BJ (cell line): ENCODE results near the gene ZNF366. TPM values are rescaled to one million over a fixed set of nuclear protein-coding genes. Genes with fewer than 3 reads are reported as not detected.

ENCODE experiments used
- CTCF ChIA-PET: fragments of 350-600 bp; formaldehyde crosslinking; extraction: SDS; loops from one replicate; lab custom pipeline; 2021; ENCODE audit warnings: antibody characterized with exemption, inconsistent platforms; lab: Yijun Ruan, JAX
- POLR2A ChIA-PET: fragments of 300-600 bp; sonication (Branson Sonifier 250); formaldehyde crosslinking; extraction: SDS; loops from one replicate; lab custom pipeline; 2021; ENCODE audit warnings: antibody characterized with exemption; lab: Charles Lee
- DNase-seq: peaks from one replicate; pipeline ENCODE4 v3.0.0-alpha.2; 2011; ENCODE audit warnings: low read depth
- H3K27me3 ChIP-seq: 2 replicates; pipeline ENCODE4 v1.6.0; 2011; ENCODE audit warnings: low read length; ENCODE audit not compliant: control insufficient read depth, insufficient read depth
- H3K36me3 ChIP-seq: 2 replicates; pipeline ENCODE4 v1.5.1; 2011; ENCODE audit warnings: low read length; ENCODE audit not compliant: control insufficient read depth, insufficient read depth
- H3K4me3 ChIP-seq: 2 replicates; pipeline ENCODE4 v1.5.1; 2011; ENCODE audit warnings: low read depth, mild to moderate bottlenecking, control low read depth, low read length
- polyA plus RNA-seq: library from polyadenylated mRNA; depleted of rRNA; stranded (reverse); fragments of >200 nt; gene quantifications from 2 replicates; pipeline ENCODE4 v1.2.3, GENCODE V29; 2011
- TF ChIP-seq, protein P1 (sequence below): IDR thresholded peaks from 2 replicates; pipeline ENCODE4 v1.5.1; 2011; ENCODE audit warnings: low read depth, mild to moderate bottlenecking, control low read depth, inconsistent platforms, low read length, moderate library complexity; ENCODE audit not compliant: insufficient read depth

The ZNF366 gene
- polyA plus RNA-seq, 1 experiment, result not detected

DNA sequence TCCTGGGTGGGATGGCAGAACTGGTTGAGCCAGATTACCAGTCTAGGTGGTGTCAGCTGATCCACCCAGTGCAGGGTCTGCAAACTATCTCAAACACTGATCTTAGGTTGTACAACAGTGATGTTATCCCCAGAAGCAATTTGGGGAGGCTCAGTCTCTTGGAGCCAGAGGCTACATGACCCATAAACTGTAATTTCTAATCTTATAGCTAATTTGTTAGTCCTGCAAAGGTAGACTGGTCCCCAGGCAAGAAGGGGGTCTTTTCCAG lies 5.3 kb upstream of the ZNF366 start:
- Histone ChIP-seq H3K4me3 (no peak overlapping the region), H3K36me3 (no peaks in the 10 kb centered on the region), H3K27me3 (no peaks in the 10 kb centered on the region)
- ChIA-PET POLR2A (no interaction called here), CTCF (interaction anchor here (1.1 kb wide), 1 partner anchor 11 kb away, joined by 4 read pairs; no protein-coding TSS in a partner anchor)
- DNase-seq, result no peak
- TF ChIP-seq, protein P1, sequence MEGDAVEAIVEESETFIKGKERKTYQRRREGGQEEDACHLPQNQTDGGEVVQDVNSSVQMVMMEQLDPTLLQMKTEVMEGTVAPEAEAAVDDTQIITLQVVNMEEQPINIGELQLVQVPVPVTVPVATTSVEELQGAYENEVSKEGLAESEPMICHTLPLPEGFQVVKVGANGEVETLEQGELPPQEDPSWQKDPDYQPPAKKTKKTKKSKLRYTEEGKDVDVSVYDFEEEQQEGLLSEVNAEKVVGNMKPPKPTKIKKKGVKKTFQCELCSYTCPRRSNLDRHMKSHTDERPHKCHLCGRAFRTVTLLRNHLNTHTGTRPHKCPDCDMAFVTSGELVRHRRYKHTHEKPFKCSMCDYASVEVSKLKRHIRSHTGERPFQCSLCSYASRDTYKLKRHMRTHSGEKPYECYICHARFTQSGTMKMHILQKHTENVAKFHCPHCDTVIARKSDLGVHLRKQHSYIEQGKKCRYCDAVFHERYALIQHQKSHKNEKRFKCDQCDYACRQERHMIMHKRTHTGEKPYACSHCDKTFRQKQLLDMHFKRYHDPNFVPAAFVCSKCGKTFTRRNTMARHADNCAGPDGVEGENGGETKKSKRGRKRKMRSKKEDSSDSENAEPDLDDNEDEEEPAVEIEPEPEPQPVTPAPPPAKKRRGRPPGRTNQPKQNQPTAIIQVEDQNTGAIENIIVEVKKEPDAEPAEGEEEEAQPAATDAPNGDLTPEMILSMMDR, result no peak

DNA sequence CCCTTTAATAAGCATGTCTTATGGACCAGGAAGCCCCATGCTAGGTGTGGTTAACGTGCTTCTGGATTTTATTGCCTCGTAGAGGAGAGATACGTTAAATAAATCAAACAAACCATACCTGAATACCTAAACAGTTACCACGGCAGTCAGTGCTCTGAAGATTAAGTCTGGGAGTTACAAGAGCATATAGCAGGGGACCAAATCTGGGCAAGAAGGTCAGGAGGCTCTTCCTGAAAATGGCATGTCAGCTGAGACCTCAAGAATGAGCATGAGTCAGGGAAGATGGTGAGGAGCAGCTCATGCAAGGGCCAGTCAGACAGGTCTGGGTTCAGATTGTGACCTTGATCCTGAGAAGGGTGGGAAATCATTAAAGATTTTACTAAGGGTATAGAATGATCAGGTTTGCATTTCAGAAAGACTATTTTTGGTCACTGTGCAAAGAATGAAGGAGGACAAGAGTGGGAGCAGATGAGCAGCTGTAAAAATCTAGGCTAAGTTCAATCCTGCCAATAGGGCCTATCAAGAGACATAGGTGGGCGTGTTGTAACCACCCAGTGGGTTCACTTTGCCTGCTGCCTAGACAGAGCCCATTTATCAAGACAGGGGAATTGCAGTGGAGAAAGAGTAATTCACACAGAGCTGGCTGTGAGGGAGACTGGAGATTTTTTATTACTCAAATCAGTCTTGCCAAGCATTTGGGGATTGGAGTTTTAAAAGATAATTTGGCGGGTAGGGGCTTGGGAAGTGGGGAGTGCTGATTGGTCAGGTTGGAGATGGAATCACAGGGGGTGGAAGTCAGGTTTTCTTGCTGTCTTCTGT lies 4.8 kb upstream of the ZNF366 start:
- Histone ChIP-seq H3K4me3 (no peak overlapping the region), H3K27me3 (no peaks in the 10 kb centered on the region), H3K36me3 (no peaks in the 10 kb centered on the region)
- DNase-seq, result no peak
- CTCF ChIA-PET, result interaction anchor here (0.9 to 1.1 kb wide), 2 partner anchors 12 to 146 kb away, joined by 4 read pairs; no protein-coding TSS in a partner anchor
- TF ChIP-seq, protein P1, result no peak
- POLR2A ChIA-PET, result no interaction called here

DNA sequence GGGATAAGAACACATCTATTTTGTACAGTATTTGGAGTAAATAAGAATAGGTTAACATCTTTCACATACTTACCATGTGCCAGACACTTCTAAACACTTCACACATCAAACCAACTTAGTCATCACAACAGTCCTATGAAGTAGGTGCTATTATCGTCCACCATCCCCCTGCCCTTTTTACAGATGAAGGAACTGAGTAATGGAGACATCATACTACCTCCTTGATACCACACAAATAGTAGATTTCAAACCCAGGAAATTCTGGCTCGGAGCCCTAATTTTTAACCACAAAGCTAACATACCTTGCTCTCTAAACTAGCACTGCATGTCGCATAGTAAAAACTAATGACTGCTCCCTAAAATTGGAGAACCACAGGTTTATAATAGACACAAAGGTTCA lies 4.2 kb upstream of the ZNF366 start:
- TF ChIP-seq, protein P1, result no peak
- POLR2A ChIA-PET, result no interaction called here
- Histone ChIP-seq H3K27me3 (no peaks in the 10 kb centered on the region), H3K36me3 (no peaks in the 10 kb centered on the region), H3K4me3 (no peak overlapping the region)
- CTCF ChIA-PET, result interaction anchor here (0.9 kb wide), 1 partner anchor 145 kb away, joined by 4 read pairs; no protein-coding TSS in a partner anchor
- no peak for DNase-seq

DNA sequence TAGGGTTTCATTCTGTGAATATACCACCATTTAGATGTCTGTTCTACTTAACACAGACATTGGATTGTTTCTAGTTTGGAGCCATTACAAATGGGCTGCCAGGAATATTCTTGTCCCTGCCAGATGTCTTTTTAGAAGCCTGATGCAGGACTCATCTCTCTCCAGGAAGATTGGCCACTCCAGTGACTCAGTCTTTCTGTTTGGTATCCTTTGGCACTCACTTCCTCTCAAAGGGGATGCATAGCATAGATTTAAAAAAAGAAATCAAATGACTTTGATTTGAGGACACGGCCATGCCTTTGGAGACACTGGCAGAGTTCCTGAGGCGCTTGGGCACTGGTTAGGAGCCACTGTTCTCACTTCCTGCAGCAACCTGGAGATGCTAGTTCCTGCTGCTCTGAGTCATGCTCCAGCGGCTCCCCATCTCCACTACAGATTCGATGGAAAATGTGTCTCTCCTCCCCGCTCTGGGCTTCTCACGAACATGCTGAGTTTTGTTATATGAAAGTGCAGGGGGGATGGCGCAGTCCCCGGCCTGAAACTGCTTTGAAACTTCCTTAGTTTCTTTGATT lies 3.5 kb upstream of the ZNF366 start:
- Histone ChIP-seq H3K27me3 (no peaks in the 10 kb centered on the region), H3K4me3 (no peak overlapping the region), H3K36me3 (no peaks in the 10 kb centered on the region)
- TF ChIP-seq, protein P1, result no peak
- ChIA-PET POLR2A (no interaction called here), CTCF (interaction anchor here (0.9 kb wide), 2 partner anchors 144 to 145 kb away, joined by 3 to 4 read pairs; no protein-coding TSS in a partner anchor)
- no peak for DNase-seq

DNA sequence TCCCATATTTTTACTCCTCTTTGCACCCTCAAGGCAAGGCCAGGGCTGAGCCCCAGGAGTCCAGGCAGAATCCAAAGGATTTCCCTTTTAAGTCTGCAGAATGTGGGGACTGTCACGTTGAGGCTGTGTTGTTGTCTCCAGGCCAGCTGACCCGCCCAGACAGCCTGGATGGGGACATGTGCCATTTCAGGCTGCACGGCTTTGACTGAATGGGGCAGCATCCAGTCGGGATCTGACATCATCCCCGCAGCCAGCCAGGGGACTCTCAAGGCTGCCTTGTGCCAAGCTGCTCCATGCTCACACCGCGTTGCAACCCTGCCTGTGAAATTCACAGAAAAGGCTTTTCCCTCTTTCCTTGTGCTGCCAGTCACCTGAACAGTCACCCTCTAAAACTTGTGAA lies 2.2 kb upstream of the ZNF366 start:
- H3K36me3 ChIP-seq, result no peaks in the 10 kb centered on the region
- no peak overlapping the region for H3K4me3 ChIP-seq
- TF ChIP-seq, protein P1, result no peak
- DNase-seq, result no peak
- no peaks in the 10 kb centered on the region for H3K27me3 ChIP-seq
- CTCF ChIA-PET, result interaction anchor here (0.9 kb wide), 1 partner anchor 143 kb away, joined by 3 read pairs; no protein-coding TSS in a partner anchor
- POLR2A ChIA-PET, result no interaction called here
